ENCODE results near the gene FNBP1. TPM values are rescaled to one million over a fixed set of nuclear protein-coding genes. Genes with fewer than 3 reads are reported as not detected.

Gene FNBP1
- total and polyA plus RNA-seq, 10 of the 15 experiments (the other 5 are each of a cell fraction or from before 2014, with no cell fraction given): 64.5 to 353 (median 179) TPM

DNA sequence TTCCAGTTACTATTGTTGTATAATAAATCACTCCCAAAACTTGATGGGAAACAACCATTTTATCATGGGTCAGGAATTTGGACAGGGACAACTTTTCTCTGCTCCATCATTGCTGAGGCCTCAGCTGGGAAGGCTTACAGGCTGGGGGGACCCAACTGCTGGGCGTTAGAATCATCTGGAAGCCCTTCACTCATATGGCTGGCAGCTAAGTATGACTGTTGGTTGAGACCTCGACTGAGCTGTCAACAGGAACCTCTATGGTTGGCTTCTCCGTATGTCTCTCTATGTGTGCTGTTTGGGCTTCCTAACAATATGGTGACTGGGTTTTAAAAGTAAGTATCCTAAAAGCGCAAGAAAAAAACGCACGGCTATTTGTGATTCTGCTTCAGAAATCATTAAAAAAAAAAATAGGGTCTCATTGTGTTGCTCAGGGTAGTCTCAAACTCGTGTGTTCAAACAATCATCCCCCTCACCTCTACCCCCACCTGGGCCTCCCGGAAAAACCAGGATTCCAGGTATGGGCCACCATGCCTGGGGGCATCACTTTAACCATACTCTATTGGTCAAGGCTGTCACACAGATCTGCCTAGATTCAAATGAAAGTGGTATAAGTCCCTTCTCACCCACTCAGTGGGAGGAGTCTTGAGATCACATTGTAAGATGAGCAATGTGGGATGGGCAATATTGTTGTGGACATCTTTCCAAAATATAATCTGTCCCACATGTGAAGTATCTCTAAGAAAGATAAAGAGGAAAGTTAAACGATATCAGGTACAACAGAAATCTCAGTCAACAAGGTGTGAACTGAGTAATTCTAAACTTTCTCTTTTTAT is 15.2 kb downstream of the FNBP1 start (continued):
- TF ChIP-seq, protein P1, sequence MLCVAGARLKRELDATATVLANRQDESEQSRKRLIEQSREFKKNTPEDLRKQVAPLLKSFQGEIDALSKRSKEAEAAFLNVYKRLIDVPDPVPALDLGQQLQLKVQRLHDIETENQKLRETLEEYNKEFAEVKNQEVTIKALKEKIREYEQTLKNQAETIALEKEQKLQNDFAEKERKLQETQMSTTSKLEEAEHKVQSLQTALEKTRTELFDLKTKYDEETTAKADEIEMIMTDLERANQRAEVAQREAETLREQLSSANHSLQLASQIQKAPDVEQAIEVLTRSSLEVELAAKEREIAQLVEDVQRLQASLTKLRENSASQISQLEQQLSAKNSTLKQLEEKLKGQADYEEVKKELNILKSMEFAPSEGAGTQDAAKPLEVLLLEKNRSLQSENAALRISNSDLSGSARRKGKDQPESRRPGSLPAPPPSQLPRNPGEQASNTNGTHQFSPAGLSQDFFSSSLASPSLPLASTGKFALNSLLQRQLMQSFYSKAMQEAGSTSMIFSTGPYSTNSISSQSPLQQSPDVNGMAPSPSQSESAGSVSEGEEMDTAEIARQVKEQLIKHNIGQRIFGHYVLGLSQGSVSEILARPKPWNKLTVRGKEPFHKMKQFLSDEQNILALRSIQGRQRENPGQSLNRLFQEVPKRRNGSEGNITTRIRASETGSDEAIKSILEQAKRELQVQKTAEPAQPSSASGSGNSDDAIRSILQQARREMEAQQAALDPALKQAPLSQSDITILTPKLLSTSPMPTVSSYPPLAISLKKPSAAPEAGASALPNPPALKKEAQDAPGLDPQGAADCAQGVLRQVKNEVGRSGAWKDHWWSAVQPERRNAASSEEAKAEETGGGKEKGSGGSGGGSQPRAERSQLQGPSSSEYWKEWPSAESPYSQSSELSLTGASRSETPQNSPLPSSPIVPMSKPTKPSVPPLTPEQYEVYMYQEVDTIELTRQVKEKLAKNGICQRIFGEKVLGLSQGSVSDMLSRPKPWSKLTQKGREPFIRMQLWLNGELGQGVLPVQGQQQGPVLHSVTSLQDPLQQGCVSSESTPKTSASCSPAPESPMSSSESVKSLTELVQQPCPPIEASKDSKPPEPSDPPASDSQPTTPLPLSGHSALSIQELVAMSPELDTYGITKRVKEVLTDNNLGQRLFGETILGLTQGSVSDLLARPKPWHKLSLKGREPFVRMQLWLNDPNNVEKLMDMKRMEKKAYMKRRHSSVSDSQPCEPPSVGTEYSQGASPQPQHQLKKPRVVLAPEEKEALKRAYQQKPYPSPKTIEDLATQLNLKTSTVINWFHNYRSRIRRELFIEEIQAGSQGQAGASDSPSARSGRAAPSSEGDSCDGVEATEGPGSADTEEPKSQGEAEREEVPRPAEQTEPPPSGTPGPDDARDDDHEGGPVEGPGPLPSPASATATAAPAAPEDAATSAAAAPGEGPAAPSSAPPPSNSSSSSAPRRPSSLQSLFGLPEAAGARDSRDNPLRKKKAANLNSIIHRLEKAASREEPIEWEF (IDR thresholded peaks at IDR 0.05; ENCODE audit: insufficient replicate concordance, low read depth, low read length): no peak
- TF ChIP-seq ZSCAN29 (IDR thresholded peaks at IDR 0.05) (no peak), TARDBP (IDR thresholded peaks at IDR 0.05; ENCODE audit: borderline replicate concordance) (no peak), RB1 (IDR thresholded peaks at IDR 0.05; ENCODE audit: borderline replicate concordance) (no peak), IKZF1 (conservative IDR thresholded peaks at IDR 0.05) (no peak), SPI1 (IDR thresholded peaks at IDR 0.05; ENCODE audit: borderline replicate concordance, insufficient read depth, low read depth, low read length) (no peak), RUNX3 (IDR thresholded peaks at IDR 0.05; ENCODE audit: low read length) (0 out of 2 replicates have a peak, but pooled peaks have one; percentile 24), MXI1 (IDR thresholded peaks at IDR 0.05; ENCODE audit: low read depth, low read length) (peak; percentile 40), CEBPB (IDR thresholded peaks at IDR 0.05; ENCODE audit: borderline replicate concordance in 1 of 2, low read depth in 2 of 2, low read length in 2 of 2) (no peak), ATF7 (IDR thresholded peaks at IDR 0.05; ENCODE audit: low read depth) (no peak), CBX5 (IDR thresholded peaks at IDR 0.05; ENCODE audit: low read depth) (no peak), SUPT20H (IDR thresholded peaks at IDR 0.05; ENCODE audit: borderline replicate concordance, control insufficient read depth, low read depth, low read length) (no peak)
- TF ChIP-seq, protein P2, sequence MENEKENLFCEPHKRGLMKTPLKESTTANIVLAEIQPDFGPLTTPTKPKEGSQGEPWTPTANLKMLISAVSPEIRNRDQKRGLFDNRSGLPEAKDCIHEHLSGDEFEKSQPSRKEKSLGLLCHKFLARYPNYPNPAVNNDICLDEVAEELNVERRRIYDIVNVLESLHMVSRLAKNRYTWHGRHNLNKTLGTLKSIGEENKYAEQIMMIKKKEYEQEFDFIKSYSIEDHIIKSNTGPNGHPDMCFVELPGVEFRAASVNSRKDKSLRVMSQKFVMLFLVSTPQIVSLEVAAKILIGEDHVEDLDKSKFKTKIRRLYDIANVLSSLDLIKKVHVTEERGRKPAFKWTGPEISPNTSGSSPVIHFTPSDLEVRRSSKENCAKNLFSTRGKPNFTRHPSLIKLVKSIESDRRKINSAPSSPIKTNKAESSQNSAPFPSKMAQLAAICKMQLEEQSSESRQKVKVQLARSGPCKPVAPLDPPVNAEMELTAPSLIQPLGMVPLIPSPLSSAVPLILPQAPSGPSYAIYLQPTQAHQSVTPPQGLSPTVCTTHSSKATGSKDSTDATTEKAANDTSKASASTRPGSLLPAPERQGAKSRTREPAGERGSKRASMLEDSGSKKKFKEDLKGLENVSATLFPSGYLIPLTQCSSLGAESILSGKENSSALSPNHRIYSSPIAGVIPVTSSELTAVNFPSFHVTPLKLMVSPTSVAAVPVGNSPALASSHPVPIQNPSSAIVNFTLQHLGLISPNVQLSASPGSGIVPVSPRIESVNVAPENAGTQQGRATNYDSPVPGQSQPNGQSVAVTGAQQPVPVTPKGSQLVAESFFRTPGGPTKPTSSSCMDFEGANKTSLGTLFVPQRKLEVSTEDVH (IDR thresholded peaks at IDR 0.05; ENCODE audit: low read depth, partially characterized antibody): no peak
- TF ChIP-seq, protein P3, sequence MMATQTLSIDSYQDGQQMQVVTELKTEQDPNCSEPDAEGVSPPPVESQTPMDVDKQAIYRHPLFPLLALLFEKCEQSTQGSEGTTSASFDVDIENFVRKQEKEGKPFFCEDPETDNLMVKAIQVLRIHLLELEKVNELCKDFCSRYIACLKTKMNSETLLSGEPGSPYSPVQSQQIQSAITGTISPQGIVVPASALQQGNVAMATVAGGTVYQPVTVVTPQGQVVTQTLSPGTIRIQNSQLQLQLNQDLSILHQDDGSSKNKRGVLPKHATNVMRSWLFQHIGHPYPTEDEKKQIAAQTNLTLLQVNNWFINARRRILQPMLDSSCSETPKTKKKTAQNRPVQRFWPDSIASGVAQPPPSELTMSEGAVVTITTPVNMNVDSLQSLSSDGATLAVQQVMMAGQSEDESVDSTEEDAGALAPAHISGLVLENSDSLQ (IDR thresholded peaks at IDR 0.05): peak; percentile 46; the same call in 1 of the 2 replicates
- TF ChIP-seq, protein P4, sequence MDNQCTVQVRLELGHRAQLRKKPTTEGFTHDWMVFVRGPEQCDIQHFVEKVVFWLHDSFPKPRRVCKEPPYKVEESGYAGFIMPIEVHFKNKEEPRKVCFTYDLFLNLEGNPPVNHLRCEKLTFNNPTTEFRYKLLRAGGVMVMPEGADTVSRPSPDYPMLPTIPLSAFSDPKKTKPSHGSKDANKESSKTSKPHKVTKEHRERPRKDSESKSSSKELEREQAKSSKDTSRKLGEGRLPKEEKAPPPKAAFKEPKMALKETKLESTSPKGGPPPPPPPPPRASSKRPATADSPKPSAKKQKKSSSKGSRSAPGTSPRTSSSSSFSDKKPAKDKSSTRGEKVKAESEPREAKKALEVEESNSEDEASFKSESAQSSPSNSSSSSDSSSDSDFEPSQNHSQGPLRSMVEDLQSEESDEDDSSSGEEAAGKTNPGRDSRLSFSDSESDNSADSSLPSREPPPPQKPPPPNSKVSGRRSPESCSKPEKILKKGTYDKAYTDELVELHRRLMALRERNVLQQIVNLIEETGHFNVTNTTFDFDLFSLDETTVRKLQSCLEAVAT (IDR thresholded peaks at IDR 0.05): peak; percentile 63; the same call in 1 of the 2 replicates
- TF ChIP-seq, protein P5, sequence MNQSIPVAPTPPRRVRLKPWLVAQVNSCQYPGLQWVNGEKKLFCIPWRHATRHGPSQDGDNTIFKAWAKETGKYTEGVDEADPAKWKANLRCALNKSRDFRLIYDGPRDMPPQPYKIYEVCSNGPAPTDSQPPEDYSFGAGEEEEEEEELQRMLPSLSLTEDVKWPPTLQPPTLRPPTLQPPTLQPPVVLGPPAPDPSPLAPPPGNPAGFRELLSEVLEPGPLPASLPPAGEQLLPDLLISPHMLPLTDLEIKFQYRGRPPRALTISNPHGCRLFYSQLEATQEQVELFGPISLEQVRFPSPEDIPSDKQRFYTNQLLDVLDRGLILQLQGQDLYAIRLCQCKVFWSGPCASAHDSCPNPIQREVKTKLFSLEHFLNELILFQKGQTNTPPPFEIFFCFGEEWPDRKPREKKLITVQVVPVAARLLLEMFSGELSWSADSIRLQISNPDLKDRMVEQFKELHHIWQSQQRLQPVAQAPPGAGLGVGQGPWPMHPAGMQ (IDR thresholded peaks at IDR 0.05; ENCODE audit: borderline replicate concordance): no peak
